ENCODE results near the gene KRT23.

Gene KRT23
- total RNA-seq: 0 reads per million in 4 donors

GRCh38 chr17:40937384-40937819 is at the start of gene KRT23:
Gene KRT23 (minus strand): TSS chr17:40937646. CDS start chr17:40936603, 1,043 bp downstream.
- no peak for DNase-seq

GRCh38 chr17:40986920-40987319 is 49.5 kb upstream of the KRT23 start:
- DNase-seq: no peak

GRCh38 chr17:40984226-40984625 is 46.8 kb upstream of the KRT23 start, which contains the start of gene KRT40:
Gene KRT40 (minus strand): TSS chr17:40984326. CDS start chr17:40984273, 53 bp downstream.
- no peak for DNase-seq

- DNase-seq: no peak
Observed at GRCh38 chr17:40981115-40981514, 43.7 kb upstream of the KRT23 start.

GRCh38 chr17:40980596-40980995 is 43.1 kb upstream of the KRT23 start:
- no peak for DNase-seq

- DNase-seq: no peak
Observed at GRCh38 chr17:40980117-40980516, 42.7 kb upstream of the KRT23 start.

- DNase-seq: no peak
Observed at GRCh38 chr17:40978575-40979151, 41.2 kb upstream of the KRT23 start.

- no peak for DNase-seq
Observed at GRCh38 chr17:40975516-40975915, 38.1 kb upstream of the KRT23 start.

- no peak for DNase-seq
Observed at GRCh38 chr17:40974366-40974765, 36.9 kb upstream of the KRT23 start.

- no peak for DNase-seq
Observed at GRCh38 chr17:40967582-40967981, 30.1 kb upstream of the KRT23 start.

GRCh38 chr17:40966848-40967247 is 29.4 kb upstream of the KRT23 start, which contains the start of gene KRT39:
Gene KRT39 (minus strand): TSS chr17:40966948. CDS start chr17:40966856, 92 bp downstream.
- DNase-seq: no peak

GRCh38 chr17:40963838-40964237 is 26.4 kb upstream of the KRT23 start:
- DNase-seq: no peak

- no peak for DNase-seq
Observed at GRCh38 chr17:40962059-40962561, 24.7 kb upstream of the KRT23 start.

- no peak for DNase-seq
Observed at GRCh38 chr17:40961591-40961990, 24.1 kb upstream of the KRT23 start.

GRCh38 chr17:40960144-40960543 is 22.7 kb upstream of the KRT23 start:
- DNase-seq: no peak

- no peak for DNase-seq
Observed at GRCh38 chr17:40958086-40958953, 20.9 kb upstream of the KRT23 start.

GRCh38 chr17:40956401-40957254 is 19.2 kb upstream of the KRT23 start:
- no peak for DNase-seq

- DNase-seq: no peak
Observed at GRCh38 chr17:40953881-40954280, 16.4 kb upstream of the KRT23 start.

GRCh38 chr17:40952661-40953060 is 15.2 kb upstream of the KRT23 start:
- no peak for DNase-seq

- DNase-seq: no peak
Observed at GRCh38 chr17:40952154-40952553, 14.7 kb upstream of the KRT23 start.

GRCh38 chr17:40951011-40951622 is 13.7 kb upstream of the KRT23 start:
- DNase-seq: no peak

- no peak for DNase-seq
Observed at GRCh38 chr17:40950176-40950575, 12.7 kb upstream of the KRT23 start.
